Lung (tissue), 12 donors: Measurements from ENCODE around the gene CFAP74. TPM values are rescaled to one million over a fixed set of nuclear protein-coding genes. Genes with fewer than 3 reads are reported as not detected.

Experiments
- ATAC-seq: fragments of 200-7000 bp; cut with Tn5 transposase; one replicate; pipeline ENCODE4 v1.9.1; 2020; ENCODE audit warnings: moderate number of reproducible peaks; ENCODE audit not compliant: insufficient read depth, low FRiP score
- DNase-seq, 3 donors: peaks; one replicate each; pipeline ENCODE4 v3.0.0-alpha.2; 2013 to 2017
- H3K27ac ChIP-seq, 2 donors: one replicate each; pipeline ENCODE4 v1.5.1; 2013; ENCODE audit warnings: mild to moderate bottlenecking in 2 of 2, moderate library complexity in 2 of 2, control low read depth in 1 of 2, inconsistent platforms in 1 of 2, low read depth in 1 of 2, low read length in 1 of 2
- H3K27me3 ChIP-seq, 3 donors: one replicate each; pipeline ENCODE4 v1.5.1; 2013; ENCODE audit warnings: low read length in 2 of 3; ENCODE audit not compliant: control insufficient read depth in 3 of 3, insufficient read depth in 3 of 3
- H3K36me3 ChIP-seq, 4 donors: one replicate each; pipeline ENCODE4 v1.5.1; 2013; ENCODE audit warnings: low read length in 4 of 4, mild to moderate bottlenecking in 1 of 4, moderate library complexity in 1 of 4; ENCODE audit not compliant: control insufficient read depth in 4 of 4, insufficient read depth in 4 of 4
- H3K4me1 ChIP-seq, 5 donors: one replicate each; pipeline ENCODE4 v1.5.1; 2013; ENCODE audit warnings: low read length in 5 of 5, mild to moderate bottlenecking in 2 of 5, moderate library complexity in 1 of 5; ENCODE audit not compliant: control insufficient read depth in 5 of 5, insufficient read depth in 5 of 5
- H3K4me3 ChIP-seq: one replicate; pipeline ENCODE4 v1.5.1; 2013; ENCODE audit warnings: mild to moderate bottlenecking, control low read depth, moderate library complexity
- H3K9ac ChIP-seq, 2 donors: one replicate each; pipeline ENCODE4 v1.5.1; 2013; ENCODE audit warnings: low read length in 2 of 2, control low read depth in 1 of 2; ENCODE audit not compliant: insufficient read depth in 1 of 2
- H3K9me3 ChIP-seq, 4 donors: one replicate each; pipeline ENCODE4 v1.5.1; 2013; ENCODE audit warnings: low read length in 3 of 4, mild to moderate bottlenecking in 1 of 4, moderate library complexity in 1 of 4; ENCODE audit not compliant: control insufficient read depth in 4 of 4, insufficient read depth in 3 of 4
- WGBS, 2 donors: extraction: QIAGEN DNeasy Blood & Tissue Kit; methylation state at CpG; one replicate each; pipeline ENCODE4 v1.1.7; 2013; 5-methylcytosine and 5-hydroxymethylcytosine counted together
- polyA plus RNA-seq, 2 donors: library from polyadenylated mRNA; stranded (reverse); fragments of 200-250 nt; gene quantifications; one replicate each; pipeline ENCODE4 v1.2.1, GENCODE V29; 2013
- total RNA-seq, 2 donors: library from RNA; depleted of rRNA in 1 of 2; stranded (reverse); fragments of >200 nt in 1 of 2; gene quantifications; one replicate each; pipeline ENCODE4 v1.2.1, GENCODE V29; 2014 to 2021
- TF ChIP-seq, protein P1 (sequence below): IDR thresholded peaks from 2 replicates; pipeline ENCODE4 v1.5.1; 2012; ENCODE audit warnings: mild to moderate bottlenecking; ENCODE audit errors: control extremely low read depth, extremely low read depth
- donor health status: control.
- donor health status: control.
- donor health status: Bipolar disorder and iron deficiency.
- donor health status: healthy.
- donor health status: DM: yes; HTN: yes; CAD: no.

The CFAP74 gene
- total and polyA plus RNA-seq, 4 donors, result 3.1 to 20.8 (median 5.3) TPM

DNA sequence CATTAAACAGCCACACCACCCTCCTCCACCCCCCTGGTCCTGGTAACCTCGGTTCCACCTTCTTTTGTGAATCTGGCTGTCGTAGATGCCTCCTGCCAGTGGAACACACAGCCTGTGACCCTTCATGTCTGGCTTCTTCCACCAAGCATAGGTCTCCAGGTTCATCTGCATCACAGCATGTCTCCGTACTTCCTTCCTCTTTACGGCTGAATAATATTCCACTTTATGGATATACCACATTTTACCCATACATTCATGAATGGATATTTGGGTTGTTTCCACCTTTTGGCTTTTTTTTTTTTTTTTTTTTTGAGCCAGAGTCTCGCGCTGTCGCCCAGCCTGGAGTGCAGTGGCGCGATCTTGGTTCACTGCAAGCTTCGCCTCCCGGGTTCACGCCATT lies 100.4 kb downstream of the CFAP74 start:
- Histone ChIP-seq H3K36me3 (no peaks in the 10 kb centered on the region), H3K27me3 (no peaks in the 10 kb centered on the region), H3K4me3 (no peak overlapping the region), H3K9me3 (no peaks in the 10 kb centered on the region), H3K27ac (no peak overlapping the region), H3K4me1 (peaks cover 0 to 13% (median 0%) of the 10 kb centered on the region in 5 donors), H3K9ac (no peak overlapping the region)
- DNase-seq, result no peak
- TF ChIP-seq, protein P1, sequence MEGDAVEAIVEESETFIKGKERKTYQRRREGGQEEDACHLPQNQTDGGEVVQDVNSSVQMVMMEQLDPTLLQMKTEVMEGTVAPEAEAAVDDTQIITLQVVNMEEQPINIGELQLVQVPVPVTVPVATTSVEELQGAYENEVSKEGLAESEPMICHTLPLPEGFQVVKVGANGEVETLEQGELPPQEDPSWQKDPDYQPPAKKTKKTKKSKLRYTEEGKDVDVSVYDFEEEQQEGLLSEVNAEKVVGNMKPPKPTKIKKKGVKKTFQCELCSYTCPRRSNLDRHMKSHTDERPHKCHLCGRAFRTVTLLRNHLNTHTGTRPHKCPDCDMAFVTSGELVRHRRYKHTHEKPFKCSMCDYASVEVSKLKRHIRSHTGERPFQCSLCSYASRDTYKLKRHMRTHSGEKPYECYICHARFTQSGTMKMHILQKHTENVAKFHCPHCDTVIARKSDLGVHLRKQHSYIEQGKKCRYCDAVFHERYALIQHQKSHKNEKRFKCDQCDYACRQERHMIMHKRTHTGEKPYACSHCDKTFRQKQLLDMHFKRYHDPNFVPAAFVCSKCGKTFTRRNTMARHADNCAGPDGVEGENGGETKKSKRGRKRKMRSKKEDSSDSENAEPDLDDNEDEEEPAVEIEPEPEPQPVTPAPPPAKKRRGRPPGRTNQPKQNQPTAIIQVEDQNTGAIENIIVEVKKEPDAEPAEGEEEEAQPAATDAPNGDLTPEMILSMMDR, result no peak
- ATAC-seq, result no peak
- 94 to 98% methylated on average over 12 of the region's 12 CpGs for WGBS, 2 donors

DNA sequence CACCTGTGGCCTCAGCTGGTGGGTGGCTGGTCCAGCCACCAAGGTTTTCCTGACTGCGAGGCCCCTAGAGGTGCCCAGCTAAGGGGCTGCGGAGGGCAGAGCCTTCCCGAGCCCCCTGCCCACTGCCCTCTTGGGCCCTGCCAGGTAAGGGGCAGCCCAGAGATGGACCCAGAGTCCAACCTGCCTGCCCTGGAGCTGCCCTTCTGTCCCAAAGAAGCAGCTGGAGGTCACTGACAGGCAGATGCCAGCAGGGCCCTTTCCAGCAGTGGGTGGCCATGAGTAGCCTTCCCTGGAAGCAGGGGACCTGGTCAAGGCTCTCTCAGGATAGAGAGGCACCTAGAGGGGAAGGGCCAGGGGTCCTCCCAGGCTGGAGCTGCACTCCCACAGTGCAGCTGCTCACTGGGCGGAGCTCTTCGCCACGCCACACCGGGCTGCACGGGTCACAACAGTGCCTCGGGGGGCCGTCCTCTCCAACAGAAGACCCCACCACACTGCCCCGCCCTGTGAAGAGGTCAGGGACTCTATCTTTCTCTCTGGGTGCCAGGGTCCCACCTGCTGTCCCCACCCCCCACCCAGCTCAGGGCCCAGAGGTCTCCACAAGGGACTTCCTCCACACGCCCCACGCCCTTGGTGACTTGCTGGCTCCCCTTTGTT lies 101.8 kb downstream of the CFAP74 start:
- WGBS, 2 donors, result 76 to 84% methylated on average over 13 of the region's 13 CpGs
- no peak for ATAC-seq
- DNase-seq, result no peak

DNA sequence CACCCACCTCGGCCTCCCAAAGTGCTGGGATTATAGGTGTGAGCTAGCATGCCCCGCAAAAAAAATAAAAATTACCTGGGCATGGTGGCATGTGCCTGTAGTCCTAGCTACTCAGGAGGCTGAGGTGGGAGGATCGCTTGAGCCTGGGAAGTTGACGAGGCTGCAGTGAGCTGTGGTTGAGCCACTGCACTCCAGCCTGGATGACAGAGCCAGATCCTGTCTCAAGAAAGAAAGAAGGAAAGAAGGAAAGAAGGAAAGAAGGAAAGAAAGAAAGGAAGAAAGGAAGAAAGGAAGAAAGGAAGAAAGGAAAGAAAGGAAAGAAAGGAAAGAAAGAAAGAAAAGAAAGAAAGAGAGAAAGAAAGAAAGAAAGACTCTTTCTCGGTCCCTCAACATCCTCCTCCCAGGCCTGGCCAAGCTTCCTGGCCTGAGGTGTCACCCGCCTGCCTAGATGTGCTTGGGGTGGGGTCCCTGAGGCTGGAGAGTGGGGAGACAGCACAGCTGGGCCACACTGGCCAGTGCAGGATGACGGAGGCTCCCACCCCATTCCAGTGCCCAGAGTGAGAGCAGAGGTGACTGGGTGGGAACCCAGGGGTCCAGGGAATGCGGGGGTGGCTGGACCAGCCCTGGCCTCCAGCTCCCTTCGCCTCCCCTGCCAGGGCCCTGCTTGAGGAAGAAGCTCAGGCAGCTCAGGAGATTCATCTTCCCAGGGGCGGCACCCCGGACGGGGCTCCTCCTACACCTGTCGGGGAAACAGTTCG lies 102.5 kb downstream of the CFAP74 start:
- H3K9me3 ChIP-seq, result no peaks in the 10 kb centered on the region
- DNase-seq (no peak), ATAC-seq (no peak)
- TF ChIP-seq, protein P1, result no peak
- 79 to 80% methylated on average over 14 of the region's 14 CpGs for WGBS, 2 donors
- peaks cover 0 to 9% (median 0%) of the 10 kb centered on the region in 5 donors for H3K4me1 ChIP-seq
- no peak overlapping the region for H3K4me3 ChIP-seq
- no peak overlapping the region for H3K27ac ChIP-seq
- H3K9ac ChIP-seq, result no peak overlapping the region
- H3K27me3 ChIP-seq, result no peaks in the 10 kb centered on the region
- no peaks in the 10 kb centered on the region for H3K36me3 ChIP-seq

More for the DNA sequence above, 101.8 kb downstream of the CFAP74 start:
- no peak overlapping the region for H3K27ac ChIP-seq
- peaks cover 0 to 9% (median 0%) of the 10 kb centered on the region in 5 donors for H3K4me1 ChIP-seq
- H3K4me3 ChIP-seq, result no peak overlapping the region
- H3K27me3 ChIP-seq, result no peaks in the 10 kb centered on the region
- no peaks in the 10 kb centered on the region for H3K36me3 ChIP-seq
- no peak overlapping the region for H3K9ac ChIP-seq
- H3K9me3 ChIP-seq, result no peaks in the 10 kb centered on the region
- TF ChIP-seq, protein P1, result no peak
